SHP77 treated with DMSO at 0.1 percent for 48 hours (cell line): Measurements from ENCODE around the gene NFYC.

Experiments used
- DNase-seq: peaks from one replicate; lab custom pipeline; 2025; lab: John Stamatoyannopoulos, UW

Gene NFYC

DNA sequence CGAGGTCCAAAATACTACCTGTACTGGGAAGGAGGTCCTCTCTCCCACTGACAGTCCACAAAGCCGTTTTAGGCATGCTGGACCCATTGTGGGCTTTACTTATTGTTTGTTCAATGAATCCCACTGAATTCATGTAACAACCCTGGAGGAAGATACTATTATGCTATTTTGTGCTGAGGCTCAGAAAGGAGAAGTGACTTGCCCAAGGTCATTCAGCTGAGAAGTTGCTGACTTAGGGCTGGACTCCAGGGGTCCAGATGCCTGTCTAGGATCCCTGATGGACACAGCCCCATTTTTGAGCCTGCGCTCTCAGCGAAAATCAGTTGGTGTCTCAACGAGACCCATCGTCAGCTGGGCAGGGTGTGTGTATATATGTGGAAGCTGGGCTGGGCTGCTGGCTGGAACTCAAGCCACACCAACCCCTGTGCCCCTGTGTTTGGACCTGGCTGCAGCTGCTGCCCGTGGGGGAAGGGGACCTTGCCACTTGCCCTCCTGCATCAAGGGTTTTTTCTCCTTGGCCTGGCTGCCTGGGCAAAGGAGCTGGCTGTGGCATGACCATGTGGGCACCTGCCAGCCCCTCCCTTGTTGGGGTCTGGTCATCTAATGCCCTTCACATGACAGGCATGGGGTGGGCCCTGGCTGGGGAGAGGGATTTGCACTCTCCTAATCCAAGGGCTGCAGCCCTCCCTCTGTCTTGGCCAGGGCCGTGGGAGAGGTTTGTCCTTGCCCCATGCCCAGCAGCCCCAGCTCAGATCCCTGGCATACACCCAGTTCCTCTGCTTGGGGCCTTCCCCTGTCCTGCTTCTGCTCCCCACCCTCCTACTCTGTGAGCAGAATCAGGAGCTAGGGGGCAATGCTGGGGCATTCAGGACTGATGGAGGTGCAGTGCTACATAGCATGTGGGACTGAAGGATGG is 107.1 kb downstream of the NFYC start:
- no peak for DNase-seq

DNA sequence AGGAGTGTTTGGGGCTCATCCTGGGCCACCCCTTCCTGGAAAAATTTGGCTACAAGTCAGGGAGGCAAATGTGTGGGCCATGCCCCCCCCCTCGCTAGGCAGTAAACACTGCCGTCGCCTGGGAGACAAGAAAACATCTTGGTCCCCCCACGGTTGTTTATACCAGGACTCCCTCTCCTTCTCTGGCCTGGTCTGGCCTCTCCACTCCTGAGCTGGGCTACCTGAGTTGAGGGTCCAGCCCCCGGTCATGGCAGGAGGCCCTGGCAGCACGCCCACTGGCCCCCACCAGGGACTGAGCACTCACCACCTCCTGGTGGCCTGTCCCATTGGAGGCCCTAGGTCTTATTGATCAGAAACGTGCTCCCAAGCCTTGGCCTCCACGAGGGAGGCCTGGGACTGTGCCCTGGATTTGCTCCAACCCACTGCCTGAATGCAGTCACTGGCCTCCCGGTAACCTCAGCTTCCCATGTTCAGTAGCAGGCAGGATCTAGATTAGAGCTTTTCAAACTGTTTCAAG is 107.9 kb downstream of the NFYC start:
- DNase-seq, result no peak

DNA sequence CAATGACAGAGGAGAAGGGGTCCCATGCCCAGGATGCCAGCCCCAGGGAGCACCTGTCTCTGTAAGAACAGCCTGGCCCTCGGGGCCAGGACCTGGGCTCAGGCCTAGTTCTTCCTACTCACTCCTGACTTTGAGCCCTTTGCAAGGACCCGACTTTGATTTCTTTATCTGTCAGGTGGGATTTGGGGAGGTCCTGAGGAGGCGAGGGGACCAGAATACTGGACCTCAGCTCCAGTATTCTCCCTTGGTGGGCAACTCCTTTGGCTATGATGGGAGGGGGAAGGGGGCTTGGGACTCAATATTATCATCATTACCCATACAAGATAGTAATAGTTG is 110.2 kb downstream of the NFYC start:
- no peak for DNase-seq

DNA sequence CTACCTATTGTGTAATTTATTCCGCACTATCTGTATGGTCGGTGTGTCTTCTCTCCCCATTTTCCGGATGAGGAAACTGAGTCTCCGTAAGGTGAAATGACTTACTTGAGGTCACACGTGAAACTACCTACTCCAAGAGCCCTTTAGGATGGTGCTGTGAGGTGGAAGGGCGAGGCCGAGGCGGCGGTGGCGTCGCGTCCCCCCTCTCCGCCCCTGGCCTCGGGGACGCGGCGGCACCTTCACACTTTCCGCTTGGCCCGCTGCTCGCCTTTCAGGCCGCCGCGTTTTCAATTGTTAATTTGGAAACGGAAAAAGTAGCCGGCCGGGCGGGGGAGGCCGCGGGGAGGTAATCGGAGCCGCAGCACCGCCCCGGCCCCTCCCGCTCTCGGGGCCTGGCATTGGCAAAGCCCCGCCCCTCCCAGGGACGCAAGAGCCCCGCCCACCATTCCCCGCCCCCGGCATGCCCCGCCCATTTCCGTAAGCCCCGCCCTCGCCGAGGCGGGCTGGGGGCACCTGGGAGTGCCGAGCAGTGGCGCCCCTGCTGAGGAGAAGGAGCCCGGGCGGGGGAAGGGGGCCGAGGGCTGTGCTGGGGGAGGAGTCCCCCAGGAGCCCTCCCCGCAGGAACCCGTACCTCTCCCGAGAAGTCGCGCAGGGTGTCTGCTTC is 110.7 kb downstream of the NFYC start:
- DNase-seq, result no peak

DNA sequence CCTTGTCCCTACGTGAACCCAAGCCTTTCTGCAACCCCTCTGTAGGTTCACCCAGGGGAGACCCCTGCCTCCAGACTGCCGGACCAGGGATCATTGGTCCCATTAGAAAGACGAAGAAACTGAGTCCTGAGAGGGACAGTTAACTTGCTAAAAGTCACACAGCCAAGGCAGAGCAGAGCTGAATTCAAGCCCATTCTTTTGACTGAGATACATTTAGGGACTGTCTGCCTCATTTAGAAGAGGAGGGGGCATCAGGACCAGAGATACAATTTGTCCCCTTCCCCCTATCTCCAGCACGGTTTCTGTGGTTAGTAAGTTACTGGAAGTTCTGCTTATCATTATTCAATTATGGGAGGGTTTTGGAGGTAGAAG is 111.2 kb downstream of the NFYC start:
- no peak for DNase-seq

DNA sequence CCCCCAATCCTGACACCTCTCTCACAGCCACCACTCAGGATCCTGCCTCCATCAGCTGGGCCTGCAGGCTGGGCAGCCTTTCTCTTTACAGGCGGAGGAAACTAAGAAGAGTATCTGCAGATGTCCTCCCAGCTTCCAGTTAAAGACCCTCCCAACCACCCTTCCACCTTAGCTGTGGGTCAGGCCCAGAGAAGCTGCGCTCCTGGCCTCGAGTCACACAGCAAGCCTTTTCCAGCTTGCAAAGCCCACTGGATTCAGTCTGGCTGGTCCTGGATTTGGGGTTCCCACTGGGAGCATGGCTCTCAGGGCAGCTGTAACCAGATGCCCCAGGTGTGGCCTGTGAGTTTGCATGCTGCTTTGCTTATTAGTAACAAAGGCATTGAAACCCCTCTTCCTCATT is 111.9 kb downstream of the NFYC start:
- DNase-seq, result no peak

DNA sequence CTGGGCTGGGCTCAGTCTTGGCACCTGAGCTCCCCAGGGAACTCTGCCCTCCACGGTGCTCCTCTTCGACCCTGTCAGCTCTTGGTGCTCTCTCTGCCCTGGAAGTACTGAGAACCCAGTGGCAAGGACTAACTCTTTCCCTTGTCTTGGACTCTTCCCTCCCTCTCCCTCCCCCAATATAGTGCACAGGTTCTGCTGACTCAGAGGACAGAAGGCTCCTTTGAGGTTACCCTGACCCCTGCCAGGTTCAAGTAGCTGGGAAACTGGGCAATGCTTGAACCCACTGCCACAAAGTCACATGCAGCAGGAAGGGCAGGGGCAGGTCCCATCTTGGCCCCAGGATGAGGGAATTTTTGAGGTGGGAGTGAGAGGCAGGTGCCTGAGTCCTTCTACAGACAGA is 112.4 kb downstream of the NFYC start:
- no peak for DNase-seq

DNA sequence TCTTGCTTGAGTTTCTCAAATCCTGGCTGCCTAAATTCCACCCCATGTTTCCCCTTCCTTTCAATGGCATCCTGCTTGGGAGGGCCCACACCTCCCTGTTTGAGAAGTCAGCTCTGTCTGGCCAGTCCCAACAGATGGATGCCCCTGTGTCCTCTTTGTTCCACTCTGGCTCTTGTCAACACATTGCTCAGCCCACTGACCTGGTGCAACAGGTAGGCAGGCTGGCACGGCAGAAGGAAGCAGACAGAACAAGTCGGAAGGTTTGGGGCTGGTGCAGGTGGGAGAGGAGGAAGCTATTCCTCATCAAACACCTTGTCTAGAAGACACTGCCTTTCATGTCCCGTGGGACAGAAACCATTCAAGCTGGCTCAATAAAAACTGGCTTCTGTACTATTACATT is 114.7 kb downstream of the NFYC start:
- no peak for DNase-seq

DNA sequence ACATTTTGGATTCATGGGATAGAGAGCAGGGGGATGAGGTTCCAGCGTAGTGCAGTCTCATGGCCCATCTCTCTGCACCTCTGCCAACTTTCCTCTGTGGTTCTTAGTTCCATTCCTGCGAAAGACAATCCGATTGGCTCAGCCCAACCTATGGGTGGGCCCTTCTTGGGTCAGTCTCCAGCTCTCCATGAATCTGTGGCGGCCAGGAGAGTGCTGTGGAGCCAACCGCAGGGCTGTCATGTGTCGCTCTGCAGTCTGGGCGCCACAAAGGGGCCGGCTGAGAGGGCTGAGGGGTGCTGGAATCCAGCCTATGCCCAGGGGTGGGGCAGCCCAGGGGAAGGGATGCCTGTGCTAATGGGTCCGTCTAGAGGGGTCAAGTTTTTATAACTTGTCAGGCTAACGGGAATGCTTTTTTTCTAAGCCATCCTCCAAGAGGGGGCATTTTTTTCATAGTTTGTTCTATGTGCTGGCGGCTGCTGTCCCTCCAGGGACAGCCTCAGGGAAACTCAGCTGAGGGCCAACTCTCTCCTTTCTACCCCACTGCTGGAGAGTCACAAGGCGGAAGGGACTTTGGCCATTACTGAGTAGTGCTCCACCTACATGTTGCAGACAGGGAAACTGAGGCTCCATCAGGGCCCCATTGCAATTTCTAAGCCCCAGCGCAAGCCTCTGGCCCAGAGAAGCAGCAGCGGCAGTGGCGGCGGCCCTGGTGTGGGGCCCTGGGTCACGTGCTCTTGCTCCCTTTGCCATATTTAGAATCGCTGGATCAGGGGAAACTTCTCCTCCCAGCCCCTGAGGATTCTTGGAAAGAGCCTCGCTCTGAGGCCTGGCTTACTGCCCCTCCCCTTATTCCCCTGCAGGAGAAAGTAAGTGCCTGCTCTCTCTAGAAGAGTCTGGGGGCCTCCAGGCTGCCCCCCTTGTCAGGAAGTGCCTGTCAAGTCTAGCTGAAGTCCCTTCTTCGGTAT is 115.5 kb downstream of the NFYC start:
- DNase-seq, result no peak

DNA sequence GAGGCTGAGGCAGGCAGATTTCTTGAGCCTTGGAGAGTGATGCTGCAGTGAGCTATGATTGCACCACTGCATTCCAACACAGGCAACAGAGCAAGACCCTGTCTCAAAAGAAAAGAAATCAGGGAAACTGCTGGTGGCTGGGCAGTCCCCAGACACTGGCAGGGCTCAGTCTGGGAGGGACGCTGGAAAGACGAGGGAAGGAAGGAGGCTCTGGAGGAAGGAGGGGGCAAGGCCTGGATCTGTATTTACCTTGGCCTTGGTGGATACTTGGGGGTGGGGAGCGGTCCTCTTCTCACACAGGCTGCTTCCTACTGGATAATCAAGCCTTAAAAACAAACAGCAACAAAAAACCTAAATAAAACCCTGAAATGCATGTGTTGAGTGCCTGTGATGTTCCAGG is 116.5 kb downstream of the NFYC start:
- DNase-seq, result no peak

DNA sequence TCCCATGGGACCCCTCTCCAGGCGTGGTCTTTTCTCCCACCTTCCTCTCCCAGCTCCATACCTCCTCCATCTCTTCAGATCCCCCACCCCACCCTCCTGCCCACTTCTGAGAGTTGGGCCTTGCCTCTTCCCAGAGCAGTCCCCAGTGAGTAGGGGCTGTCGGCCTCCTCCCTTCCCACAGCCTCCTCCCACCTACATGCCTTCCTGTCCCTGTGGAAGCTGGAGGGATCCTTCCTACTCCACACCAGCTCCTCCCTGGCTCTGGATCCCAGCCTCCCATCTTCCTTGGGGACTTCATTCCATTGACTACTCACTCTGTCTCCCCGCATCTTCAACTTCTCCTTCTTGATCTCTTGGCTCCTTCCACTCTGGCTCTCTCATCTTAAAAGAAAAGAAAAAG is 116.9 kb downstream of the NFYC start:
- no peak for DNase-seq

DNA sequence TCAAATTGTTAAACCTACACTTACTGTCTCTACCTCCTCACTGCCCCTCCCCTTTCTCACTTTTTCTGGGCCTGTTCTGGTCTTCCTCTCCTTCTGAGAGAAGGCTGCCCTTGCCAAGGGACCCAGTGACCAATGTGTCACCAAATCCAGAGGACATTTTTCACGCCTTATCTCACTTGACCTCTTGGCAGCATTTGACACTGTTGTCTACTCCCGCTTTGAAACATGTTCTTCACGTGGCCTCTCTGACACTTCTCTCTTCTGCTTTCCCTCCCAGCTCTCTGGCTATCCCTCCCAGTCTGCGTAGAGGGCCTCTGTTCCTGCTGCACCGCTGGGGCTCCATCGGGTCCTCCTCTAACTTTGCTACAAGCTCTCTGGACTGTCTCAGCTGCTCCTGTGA is 117.4 kb downstream of the NFYC start:
- DNase-seq, result no peak

DNA sequence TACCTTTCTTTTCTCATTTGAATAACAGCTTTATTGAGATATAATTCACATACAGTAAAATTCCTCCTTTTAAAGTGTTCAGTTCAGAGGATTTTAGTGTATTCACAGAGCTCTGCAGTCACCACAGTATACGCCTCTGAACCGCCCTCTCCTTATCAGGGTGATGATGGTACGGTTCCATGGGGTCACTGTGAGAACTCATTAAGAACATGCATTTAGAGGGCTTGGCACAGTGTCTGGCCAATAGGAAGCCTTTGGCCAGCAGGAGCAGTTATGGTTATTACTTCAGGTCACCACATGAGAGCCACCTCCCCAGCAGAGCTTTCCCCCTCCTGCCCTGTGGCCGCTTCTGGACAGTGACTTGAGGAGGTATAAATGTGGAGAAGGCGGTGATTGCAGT is 119.4 kb downstream of the NFYC start:
- no peak for DNase-seq

DNA sequence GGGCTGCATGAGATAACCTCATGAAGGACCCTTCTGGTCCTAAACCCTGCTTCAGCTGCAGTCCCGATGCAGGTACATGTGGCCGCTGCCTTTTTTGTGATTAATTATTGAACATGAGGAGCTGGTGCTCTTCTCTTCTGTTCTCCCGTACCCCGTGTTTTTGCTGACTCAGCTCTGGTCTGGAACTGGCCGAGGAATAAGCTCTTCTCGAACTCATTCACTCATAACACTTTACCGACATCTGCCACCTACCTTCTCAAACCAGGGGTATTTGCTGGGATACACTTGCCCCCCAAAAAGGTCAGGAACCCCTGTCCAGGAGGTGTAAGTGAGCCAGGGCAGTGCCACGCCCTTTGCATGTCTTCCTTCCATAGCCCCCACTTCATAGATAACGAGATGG is 123.9 kb downstream of the NFYC start:
- no peak for DNase-seq

DNA sequence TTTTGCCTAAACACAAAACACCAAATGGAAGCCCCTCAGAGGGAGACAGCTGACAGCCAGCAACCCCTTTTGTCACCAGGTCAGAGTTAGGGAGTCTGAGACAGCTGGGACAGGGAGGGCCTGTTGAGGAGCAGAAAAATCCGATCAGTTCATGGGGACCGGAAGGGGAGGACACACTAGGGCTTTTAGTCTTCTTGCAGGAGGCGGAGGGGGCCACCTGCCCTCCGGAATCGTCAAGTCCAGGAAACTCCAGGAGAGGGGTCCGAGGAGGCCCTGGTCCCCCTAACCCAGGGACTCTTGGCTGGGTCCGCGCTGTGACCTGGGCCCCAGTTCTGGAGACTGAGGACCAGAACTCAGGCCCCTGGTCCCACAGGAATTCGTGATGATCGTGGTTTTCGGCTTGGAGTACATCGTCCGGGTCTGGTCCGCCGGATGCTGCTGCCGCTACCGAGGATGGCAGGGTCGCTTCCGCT is 126.3 kb downstream of the NFYC start:
- DNase-seq, result no peak

DNA sequence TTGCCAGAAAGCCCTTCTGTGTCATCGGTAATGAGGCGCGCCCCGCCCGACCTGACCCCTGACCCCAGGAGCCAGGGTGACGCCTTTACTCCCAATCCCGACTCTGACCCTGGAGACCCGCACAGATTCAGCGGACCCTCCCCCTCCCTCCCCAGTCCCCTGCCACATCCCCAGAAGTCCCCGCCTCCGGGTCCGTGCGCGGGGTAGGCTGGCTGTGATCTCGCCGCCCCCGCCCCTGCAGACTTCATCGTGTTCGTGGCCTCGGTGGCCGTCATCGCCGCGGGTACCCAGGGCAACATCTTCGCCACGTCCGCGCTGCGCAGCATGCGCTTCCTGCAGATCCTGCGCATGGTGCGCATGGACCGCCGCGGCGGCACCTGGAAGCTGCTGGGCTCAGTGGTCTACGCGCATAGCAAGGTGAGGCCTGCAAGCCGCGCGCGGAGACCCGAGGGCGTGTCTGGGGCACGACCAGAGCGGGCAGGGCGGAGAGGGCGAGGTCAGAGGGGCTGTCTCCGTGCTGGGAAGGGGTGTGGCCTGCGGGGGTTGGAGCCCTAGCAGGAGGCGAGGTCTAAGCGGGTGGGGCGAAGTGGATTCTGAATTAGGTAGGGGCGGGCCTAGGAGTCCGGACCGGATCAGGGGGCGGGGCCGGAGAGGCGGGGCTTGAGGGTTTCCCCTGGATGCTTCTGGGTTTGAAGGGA is 126.9 kb downstream of the NFYC start:
- no peak for DNase-seq

DNA sequence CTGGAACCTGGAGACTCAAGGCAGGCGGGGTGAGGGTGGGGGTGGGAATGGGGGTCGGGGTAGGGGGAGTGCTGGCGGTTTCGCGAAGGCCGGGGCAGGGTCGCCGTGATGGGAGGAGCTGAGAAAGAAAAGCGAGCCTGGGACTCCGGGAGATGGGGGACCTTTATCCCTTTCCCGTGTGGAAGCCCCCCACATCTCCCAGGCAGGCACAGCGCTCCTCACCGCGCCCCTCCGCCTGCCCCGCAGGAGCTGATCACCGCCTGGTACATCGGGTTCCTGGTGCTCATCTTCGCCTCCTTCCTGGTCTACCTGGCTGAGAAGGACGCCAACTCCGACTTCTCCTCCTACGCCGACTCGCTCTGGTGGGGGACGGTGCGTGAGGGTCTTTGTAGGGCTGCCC is 127.6 kb downstream of the NFYC start:
- no peak for DNase-seq

DNA sequence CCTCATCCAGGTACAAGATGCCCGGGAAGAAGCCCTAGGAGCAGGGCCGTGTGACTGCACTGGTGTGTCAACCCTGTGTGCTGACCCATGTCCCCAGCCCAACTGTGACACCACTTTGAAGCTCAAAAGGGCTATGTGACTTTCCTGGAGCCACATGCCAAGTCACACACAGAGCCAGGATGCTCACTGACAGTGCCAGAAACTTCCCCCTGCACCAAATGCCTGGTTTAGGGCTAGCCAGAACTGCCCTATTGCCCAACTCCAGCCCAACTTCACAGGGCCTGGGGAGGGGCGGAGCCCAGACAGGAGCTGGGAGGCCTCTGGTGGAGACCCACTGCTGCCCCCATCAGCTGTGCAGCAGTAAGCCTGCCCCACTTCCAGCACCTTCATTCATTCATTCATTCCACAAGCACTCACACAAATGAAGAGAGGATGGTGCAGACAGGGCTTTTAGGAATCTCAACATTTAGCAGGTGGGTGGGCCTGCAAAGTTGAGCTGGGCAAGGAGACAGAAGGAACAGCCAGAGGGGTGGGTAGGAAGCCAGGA is 128.8 kb downstream of the NFYC start:
- DNase-seq, result no peak
